ENCODE measurements around the gene SULT1C2.

- TF ChIP-seq CTCF (CRISPR knock-in tag; IDR thresholded peaks at IDR 0.05) (no peak), MXI1 (IDR thresholded peaks at IDR 0.05; ENCODE audit: borderline replicate concordance, low read depth, low read length) (no peak), HNRNPL (IDR thresholded peaks at IDR 0.05; ENCODE audit: low read depth, low read length) (no peak), MAX (IDR thresholded peaks at IDR 0.05) (no peak), NR2C2 (CRISPR knock-in tag; IDR thresholded peaks at IDR 0.05; ENCODE audit: borderline replicate concordance) (no peak), MTA3 (CRISPR knock-in tag; IDR thresholded peaks at IDR 0.05) (no peak), ZNF274 (CRISPR knock-in tag; IDR thresholded peaks at IDR 0.05) (no peak), ZNF891 (CRISPR knock-in tag; IDR thresholded peaks at IDR 0.05) (no peak), ZNF724P (CRISPR knock-in tag; IDR thresholded peaks at IDR 0.05; ENCODE audit: borderline replicate concordance) (no peak)
These were observed 34.9 kb downstream of the SULT1C2 start for GRCh38 chr2:108323619-108324018.
